CD4-positive, alpha-beta T cell (primary cell): ENCODE data around the gene NEURL2. TPM values are rescaled to one million over a fixed set of nuclear protein-coding genes. Genes with fewer than 3 reads are reported as not detected.
A peak's percentile ranks its signal among the peaks of the same experiment; 100 is the strongest.

Experiments
- ATAC-seq: fragments of 200-7000 bp; cut with Tn5 transposase; one replicate; pipeline ENCODE4 v1.10.0; 2022; ENCODE audit warnings: mild to moderate bottlenecking; ENCODE audit not compliant: poor library complexity
- CTCF ChIA-PET: fragments of 350-600 bp; sonication (Branson Sonifier 250); formaldehyde crosslinking; loops from one replicate; lab custom pipeline; 2021; ENCODE audit warnings: antibody characterized with exemption, inconsistent platforms; lab: Charles Lee
- POLR2A ChIA-PET: fragments of 350-600 bp; sonication (Branson Sonifier 250); formaldehyde crosslinking; loops from one replicate; lab custom pipeline; 2021; ENCODE audit warnings: antibody characterized with exemption, inconsistent platforms; lab: Charles Lee
- DNase-seq, 14 experiments: peaks; one replicate each; pipeline ENCODE4 v3.0.0-alpha.2; 2013 to 2020; ENCODE audit warnings: mixed read lengths in 2 of 14
- H3K27ac ChIP-seq, 2 donors: one replicate each; pipeline versions ENCODE4 v1.5.1 to v1.7.0; 2013; ENCODE audit warnings: low read length in 2 of 2, low read depth in 1 of 2, mild to moderate bottlenecking in 1 of 2
- H3K27me3 ChIP-seq, 2 experiments: 1 replicate in 1 of 2; 2 replicates in 1 of 2; pipeline versions ENCODE4 v1.6.1 to v1.7.0; 2013; ENCODE audit warnings: low read length in 2 of 2, control low read depth in 1 of 2, mild to moderate bottlenecking in 1 of 2, moderate library complexity in 1 of 2; ENCODE audit not compliant: insufficient read depth in 2 of 2, control insufficient read depth in 1 of 2
- H3K36me3 ChIP-seq: one replicate; pipeline ENCODE4 v1.6.1; 2013; ENCODE audit warnings: low read length, control low read depth; ENCODE audit not compliant: insufficient read depth
- H3K4me1 ChIP-seq: one replicate; pipeline ENCODE4 v1.6.1; 2013; ENCODE audit warnings: low read length, control low read depth; ENCODE audit not compliant: insufficient read depth
- H3K4me3 ChIP-seq: one replicate; pipeline ENCODE4 v1.5.1; 2013; ENCODE audit warnings: mild to moderate bottlenecking, low read length, moderate library complexity
- H3K9me3 ChIP-seq, 2 experiments: 1 replicate in 1 of 2; 2 replicates in 1 of 2; pipeline versions ENCODE4 v1.6.1 to v1.7.0; 2013; ENCODE audit warnings: low read length in 2 of 2, mild to moderate bottlenecking in 2 of 2, control low read depth in 1 of 2, moderate library complexity in 1 of 2; ENCODE audit not compliant: control insufficient read depth in 1 of 2, insufficient read depth in 1 of 2
- H3K27ac Mint-ChIP-seq: one replicate; pipeline ENCODE4 v1.8.0; 2020; ENCODE audit warnings: mixed read lengths
- H3K27me3 Mint-ChIP-seq: one replicate; pipeline ENCODE4 v1.8.0; 2021; ENCODE audit warnings: mixed read lengths
- H3K36me3 Mint-ChIP-seq: one replicate; pipeline ENCODE4 v1.8.0; 2021; ENCODE audit warnings: low read depth, mixed read lengths
- H3K4me1 Mint-ChIP-seq: one replicate; pipeline ENCODE4 v1.8.0; 2021; ENCODE audit warnings: low read depth, mixed read lengths
- H3K4me3 Mint-ChIP-seq: one replicate; pipeline ENCODE4 v1.8.0; 2020; ENCODE audit warnings: mild to moderate bottlenecking, mixed read lengths
- H3K9me3 Mint-ChIP-seq: one replicate; pipeline ENCODE4 v1.8.0; 2020; ENCODE audit warnings: mixed read lengths
- intact Hi-C, 2 experiments: fragments of 100-400 bp; cut with DNase I in 1 of 2; cut with micrococcal nuclease in 1 of 2; formaldehyde crosslinking; loops; one replicate each; pipeline versions ENCODE4 v1.15.1 to v1.9.0; 2023 to 2025; cut with DNase I, micrococcal nuclease
- total RNA-seq, 174 experiments: library from RNA in 2 of 174; stranded (reverse) in 2 of 174; gene quantifications; one replicate each; pipeline ENCODE4 v1.2.3 and lab custom pipeline; 2021 to 2026
- TF ChIP-seq, protein P1 (sequence below): fragments of 200-600 bp; IDR thresholded peaks from one replicate; pipeline ENCODE4 v1.8.0; 2022; ENCODE audit warnings: antibody characterized with exemption, mild to moderate bottlenecking

Gene NEURL2
- total RNA-seq, 2 experiments from 2014 or later = 1.5 to 2.5 TPM

DNA sequence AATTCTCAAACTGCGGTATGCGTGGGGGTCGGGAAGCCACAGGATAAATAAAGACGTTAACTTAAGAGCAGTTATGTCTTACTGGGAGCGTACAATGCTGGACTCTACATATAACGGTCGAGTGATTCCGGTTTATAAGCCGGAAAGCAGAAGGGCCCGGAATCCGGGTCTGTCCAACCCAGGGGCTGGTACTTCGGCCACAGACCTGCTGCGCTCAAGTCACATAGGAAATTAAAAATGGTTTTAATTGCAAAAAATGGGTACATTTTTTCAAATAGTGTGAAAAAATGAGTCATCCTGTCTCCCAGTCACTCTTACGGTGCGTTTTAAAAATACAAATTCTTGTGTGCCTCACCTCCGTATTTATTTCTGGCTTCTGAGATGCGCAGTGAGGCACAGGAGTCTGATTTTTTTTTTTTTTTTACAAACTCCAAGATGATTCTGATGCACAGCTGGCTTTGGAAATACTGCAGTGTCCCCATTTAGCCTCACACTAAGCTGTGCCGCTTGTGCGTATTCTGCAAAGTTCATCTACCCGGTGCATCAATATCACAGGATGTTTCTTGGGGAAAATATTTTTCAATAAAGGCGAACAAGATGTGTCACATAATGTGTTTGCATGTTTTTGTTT, 44.5 kb upstream of the NEURL2 start:
- H3K36me3 ChIP-seq = peaks cover 37% of the 10 kb centered on the region
- peak overlapping the region; percentile 98 for H3K4me3 Mint-ChIP-seq
- H3K9me3 Mint-ChIP-seq = no peaks in the 10 kb centered on the region
- peak overlapping the region; percentile 93 to 99 for H3K27ac ChIP-seq
- ChIA-PET POLR2A (interaction anchor here (0.7 to 6.8 kb wide), 36 partner anchors 8 to 968 kb away, joined by 3 to 195 read pairs (median 9); partner anchors contain the start of genes ACOT8, CTSA, DNTTIP1 and ELMO2), CTCF (interaction anchor here (2.1 to 2.3 kb wide), 2 partner anchors 35 to 45 kb away, joined by 6 to 7 read pairs; no protein-coding TSS in a partner anchor)
- peaks cover 34% of the 10 kb centered on the region for H3K4me1 Mint-ChIP-seq
- H3K27me3 Mint-ChIP-seq = no peaks in the 10 kb centered on the region
- peak overlapping the region; percentile 97 for H3K27ac Mint-ChIP-seq
- no peaks in the 10 kb centered on the region for H3K27me3 ChIP-seq
- H3K9me3 ChIP-seq = no peaks in the 10 kb centered on the region
- ATAC-seq = peak; percentile 29
- intact Hi-C loops = loop anchor here (1.0 to 2.0 kb wide), 6 partner anchors 37 to 471 kb away; partner anchors contain the start of genes ACOT8 (in 1 of the 2), CTSA (in 1 of the 2), ELMO2 (in 1 of the 2) and NCOA5 (in 1 of the 2)
- TF ChIP-seq, protein P1, sequence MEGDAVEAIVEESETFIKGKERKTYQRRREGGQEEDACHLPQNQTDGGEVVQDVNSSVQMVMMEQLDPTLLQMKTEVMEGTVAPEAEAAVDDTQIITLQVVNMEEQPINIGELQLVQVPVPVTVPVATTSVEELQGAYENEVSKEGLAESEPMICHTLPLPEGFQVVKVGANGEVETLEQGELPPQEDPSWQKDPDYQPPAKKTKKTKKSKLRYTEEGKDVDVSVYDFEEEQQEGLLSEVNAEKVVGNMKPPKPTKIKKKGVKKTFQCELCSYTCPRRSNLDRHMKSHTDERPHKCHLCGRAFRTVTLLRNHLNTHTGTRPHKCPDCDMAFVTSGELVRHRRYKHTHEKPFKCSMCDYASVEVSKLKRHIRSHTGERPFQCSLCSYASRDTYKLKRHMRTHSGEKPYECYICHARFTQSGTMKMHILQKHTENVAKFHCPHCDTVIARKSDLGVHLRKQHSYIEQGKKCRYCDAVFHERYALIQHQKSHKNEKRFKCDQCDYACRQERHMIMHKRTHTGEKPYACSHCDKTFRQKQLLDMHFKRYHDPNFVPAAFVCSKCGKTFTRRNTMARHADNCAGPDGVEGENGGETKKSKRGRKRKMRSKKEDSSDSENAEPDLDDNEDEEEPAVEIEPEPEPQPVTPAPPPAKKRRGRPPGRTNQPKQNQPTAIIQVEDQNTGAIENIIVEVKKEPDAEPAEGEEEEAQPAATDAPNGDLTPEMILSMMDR = no peak
- peak in 1 of 14 experiments; percentile 15 for DNase-seq
- peaks cover 40% of the 10 kb centered on the region for H3K4me1 ChIP-seq
- peaks cover 54% of the 10 kb centered on the region for H3K36me3 Mint-ChIP-seq
- H3K4me3 ChIP-seq = peak overlapping the region; percentile 100

GRCh38 chr20:45934586-45935415, 43.8 kb upstream of the NEURL2 start, which contains the start of gene PCIF1:
Gene PCIF1 (plus strand): TSS chr20:45934683. CDS start chr20:45939000, 4,317 bp downstream.
- Mint-ChIP-seq H3K4me1 (peaks cover 34% of the 10 kb centered on the region), H3K9me3 (no peaks in the 10 kb centered on the region), H3K27me3 (no peaks in the 10 kb centered on the region), H3K27ac (peak within 1 kb of the TSS; percentile 97), H3K36me3 (peaks cover 48% of the 10 kb centered on the region), H3K4me3 (peak within 1 kb of the TSS; percentile 98)
- DNase-seq (peak; percentile 97 to 100 (median 98)), ATAC-seq (peak; percentile 77)
- ChIA-PET POLR2A (interaction anchor here (0.8 to 6.8 kb wide), 39 partner anchors 8 to 1049 kb away, joined by 3 to 195 read pairs (median 9); partner anchors contain the start of genes ACOT8, CTSA, DNTTIP1 and ELMO2), CTCF (interaction anchor here (1.3 to 2.3 kb wide), 4 partner anchors 36 to 45 kb away, joined by 3 to 20 read pairs (median 6); partner anchors contain the start of gene ZNF335)
- Histone ChIP-seq H3K4me3 (peak within 1 kb of the TSS; percentile 100), H3K27ac (peak within 1 kb of the TSS; percentile 96 to 99), H3K36me3 (peaks cover 30% of the 10 kb centered on the region), H3K4me1 (peaks cover 40% of the 10 kb centered on the region), H3K9me3 (no peaks in the 10 kb centered on the region), H3K27me3 (no peaks in the 10 kb centered on the region)
- intact Hi-C loops = loop anchor here (1.0 to 5.0 kb wide), 9 partner anchors 38 to 472 kb away; partner anchors contain the start of genes ACOT8 (in 2 of the 2), CTSA (in 2 of the 2), NEURL2 (in 2 of the 2) and ZNF335 (in 2 of the 2)
- TF ChIP-seq, protein P1 = no peak
